ENCODE data around the gene TAF9B.
"Not testable (repeated sequence)": the region's sequence is repeated elsewhere in the genome, so short reads cannot be mapped to it uniquely, and the experiment has no call there.

Gene TAF9B

DNA sequence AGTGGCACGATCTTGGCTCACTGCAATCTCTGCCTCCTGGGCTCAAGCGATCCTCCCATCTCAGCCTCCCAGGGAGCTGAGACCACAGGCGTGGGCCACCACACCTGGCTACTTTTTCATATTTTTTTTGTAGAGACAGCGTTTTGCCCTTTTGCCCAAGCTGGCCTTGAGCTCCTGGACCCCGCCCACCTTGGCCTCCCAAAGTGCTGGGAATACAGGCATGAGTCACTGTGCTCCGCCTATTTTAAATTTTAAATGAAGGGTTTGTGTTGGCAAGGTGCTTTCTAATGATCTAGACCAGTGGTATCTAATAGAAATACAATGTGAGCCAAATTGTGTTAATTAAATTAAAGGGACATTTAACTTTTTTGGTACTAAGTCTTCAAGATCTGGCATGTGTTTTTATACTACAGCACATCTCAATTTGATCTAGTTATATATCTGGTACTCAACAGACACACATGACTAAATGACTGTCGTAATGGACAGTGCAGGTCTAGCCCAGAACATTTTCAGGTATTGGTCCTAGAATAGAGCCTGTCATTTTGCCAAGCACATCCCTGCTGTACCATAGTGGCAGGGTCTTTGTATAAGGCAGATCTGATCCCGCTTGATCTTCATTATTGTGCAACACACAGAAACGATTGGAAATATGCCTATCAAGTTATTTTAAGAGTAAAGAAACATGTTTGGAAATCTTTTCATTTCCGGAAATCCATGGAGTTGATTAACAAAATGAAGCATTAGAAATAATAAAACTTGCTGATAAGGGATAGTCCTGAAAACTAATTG is 28.1 kb downstream of the TAF9B start:
- DNase-seq = no peak

- DNase-seq = no peak
Measured at GRCh38 chrX:78109458-78109857, 30.0 kb downstream of the TAF9B start.

- no peak for DNase-seq
Measured at GRCh38 chrX:78106651-78106986, 32.8 kb downstream of the TAF9B start.

- DNase-seq = no peak
Measured at GRCh38 chrX:78105944-78106650, 33.4 kb downstream of the TAF9B start.

GRCh38 chrX:78104447-78105176 is 34.8 kb downstream of the TAF9B start:
- DNase-seq = no peak

GRCh38 chrX:78103623-78104446 is 35.6 kb downstream of the TAF9B start, which contains the start of gene PGK1:
Gene PGK1, plus strand, starts transcription at chrX:78104248. Its CDS starts 93 bp downstream, at chrX:78104341.
- DNase-seq = peak; percentile 67

DNA sequence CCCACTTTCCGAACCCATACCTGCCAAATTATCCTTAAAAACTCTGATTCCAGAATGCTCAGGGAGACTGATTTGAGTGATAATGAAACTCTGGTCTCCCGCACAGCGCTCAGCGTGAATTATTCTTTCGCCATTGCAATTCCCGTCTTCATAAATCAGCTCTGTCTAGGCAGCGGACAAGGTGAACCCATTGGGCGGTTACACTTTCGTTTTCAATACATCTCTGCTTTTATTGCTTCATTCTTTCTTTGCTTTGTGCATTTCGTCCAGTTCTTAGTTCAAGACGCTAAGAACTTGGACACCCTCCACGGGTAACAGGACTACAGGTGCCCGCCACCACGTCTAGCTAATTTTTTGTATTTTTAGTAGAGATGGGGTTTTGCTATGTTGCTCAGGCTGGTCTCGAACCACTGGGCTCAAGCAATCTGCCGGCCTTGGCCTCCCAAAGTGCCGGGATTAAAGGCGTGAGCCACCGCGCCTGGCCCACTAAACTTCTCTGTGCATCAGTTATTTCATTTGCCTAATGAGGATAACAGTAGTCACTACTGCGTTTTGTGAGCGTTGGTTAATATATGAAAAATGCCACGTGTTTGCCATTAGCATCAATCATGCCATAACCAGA is 36.3 kb downstream of the TAF9B start:
- DNase-seq = no peak

GRCh38 chrX:78102091-78102490 is 37.4 kb downstream of the TAF9B start:
- DNase-seq = no peak

DNA sequence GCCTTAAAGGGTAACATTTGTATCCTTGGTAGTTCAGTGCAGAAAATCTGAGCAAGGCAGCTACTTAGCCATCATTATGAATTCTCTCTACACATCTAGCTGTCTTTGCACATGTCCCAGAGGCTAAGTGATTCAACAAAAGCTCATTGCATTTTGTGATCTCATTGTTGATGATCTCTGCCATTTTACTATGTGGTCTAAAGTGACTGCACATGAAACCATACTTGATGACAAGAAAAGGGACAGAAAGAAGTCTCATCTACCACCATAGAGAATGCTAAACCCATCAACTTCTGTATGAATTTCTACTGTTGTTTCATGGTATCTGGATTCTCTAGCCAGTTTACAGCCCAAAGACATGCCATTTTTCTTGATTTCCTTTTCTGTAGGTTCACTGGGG is 41.3 kb downstream of the TAF9B start:
- no peak for DNase-seq

DNA sequence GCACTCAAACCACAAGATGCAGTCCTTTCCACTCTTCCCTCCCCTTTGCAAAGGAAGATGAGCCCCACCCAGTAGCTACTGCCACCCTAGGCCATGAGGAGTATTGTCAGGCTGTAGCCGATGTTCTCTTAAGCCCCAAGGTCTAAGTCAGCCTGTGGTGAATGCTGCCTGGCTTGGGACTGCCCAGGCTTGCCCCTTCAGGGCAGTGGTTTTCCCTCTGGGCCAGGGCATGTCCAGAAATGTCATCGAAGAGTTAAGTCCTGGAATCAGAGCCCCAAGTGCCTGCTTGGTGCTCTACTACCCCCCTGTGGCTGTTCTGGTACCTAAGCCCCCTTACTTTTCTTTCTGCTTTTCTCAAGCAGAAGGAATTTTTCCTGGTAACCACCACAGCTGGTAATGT is 47.2 kb downstream of the TAF9B start:
- no peak for DNase-seq

- not testable (repeated sequence) for DNase-seq
Measured at GRCh38 chrX:78081413-78081812, 58.0 kb downstream of the TAF9B start.
